CD14-positive monocyte (primary cell): Measurements from ENCODE around the gene HSPG2. TPM values are rescaled to one million over a fixed set of nuclear protein-coding genes. Genes with fewer than 3 reads are reported as not detected.
A peak's percentile ranks its signal among the peaks of the same experiment; 100 is the strongest.

ENCODE experiments used
- DNase-seq, 3 donors: peaks; one replicate each; pipeline ENCODE4 v3.0.0-alpha.2; 2011 to 2022
- H2AFZ ChIP-seq: 2 replicates; pipeline ENCODE4 v1.6.0; 2012; ENCODE audit warnings: mild to moderate bottlenecking, low read depth, low read length, inconsistent platforms; ENCODE audit not compliant: insufficient read depth, poor library complexity, severe bottlenecking
- H3K27ac ChIP-seq, 2 donors: 1 replicate in 1 of 2; 2 replicates in 1 of 2; pipeline ENCODE4 v1.5.1; 2012 to 2013; ENCODE audit warnings: low read length in 2 of 2, control low read depth in 1 of 2, inconsistent platforms in 1 of 2, low read depth in 1 of 2, mild to moderate bottlenecking in 1 of 2
- H3K27me3 ChIP-seq, 2 donors: one replicate each; pipeline versions ENCODE4 v1.6.0 to v1.6.1; 2011 to 2013; ENCODE audit warnings: low read length in 2 of 2; ENCODE audit not compliant: control insufficient read depth in 2 of 2, insufficient read depth in 2 of 2
- H3K36me3 ChIP-seq, 2 donors: replicated peaks in 1 of 2; 1 replicate in 1 of 2; 2 replicates in 1 of 2; pipeline versions ENCODE4 v1.5.1 to v1.6.1; 2012 to 2013; ENCODE audit warnings: low read length in 2 of 2, control low read depth in 1 of 2, inconsistent platforms in 1 of 2, mild to moderate bottlenecking in 1 of 2; ENCODE audit not compliant: insufficient read depth in 2 of 2, control insufficient read depth in 1 of 2
- H3K4me1 ChIP-seq, 2 donors: 1 replicate in 1 of 2; 2 replicates in 1 of 2; pipeline versions ENCODE4 v1.5.1 to v1.6.1; 2012 to 2013; ENCODE audit warnings: low read length in 2 of 2, control low read depth in 1 of 2, inconsistent platforms in 1 of 2, mild to moderate bottlenecking in 1 of 2, moderate library complexity in 1 of 2; ENCODE audit not compliant: insufficient read depth in 2 of 2, control insufficient read depth in 1 of 2
- H3K4me2 ChIP-seq: replicated peaks from 2 replicates; pipeline ENCODE3; 2012; ENCODE audit warnings: low read length, moderate library complexity, mild to moderate bottlenecking; ENCODE audit not compliant: poor library complexity, severe bottlenecking; ENCODE audit errors: extremely low read depth
- H3K4me3 ChIP-seq, 3 experiments: fragments of 200-600 bp in 1 of 3; sonication (generic) in 1 of 3; replicated peaks in 1 of 3; 1 replicate in 2 of 3; 2 replicates in 1 of 3; pipeline ENCODE4 v1.5.1; 2011 to 2013; ENCODE audit warnings: low read length in 3 of 3, mild to moderate bottlenecking in 3 of 3, control low read depth in 2 of 3, low read depth in 2 of 3, inconsistent platforms in 1 of 3, moderate library complexity in 1 of 3
- H3K79me2 ChIP-seq: 2 replicates; pipeline ENCODE4 v1.6.0; 2012; ENCODE audit warnings: mild to moderate bottlenecking, control low read depth, inconsistent platforms, low read length, moderate library complexity; ENCODE audit not compliant: insufficient read depth
- H3K9ac ChIP-seq: 2 replicates; pipeline ENCODE4 v1.6.0; 2017; ENCODE audit warnings: low read length, mild to moderate bottlenecking; ENCODE audit not compliant: insufficient read depth, poor library complexity, severe bottlenecking
- H3K9me3 ChIP-seq, 2 donors: replicated peaks in 1 of 2; 1 replicate in 1 of 2; 2 replicates in 1 of 2; pipeline versions ENCODE4 v1.5.1 to v1.6.1; 2012 to 2013; ENCODE audit warnings: low read length in 2 of 2, control low read depth in 1 of 2; ENCODE audit not compliant: control insufficient read depth in 1 of 2, insufficient read depth in 1 of 2
- H4K20me1 ChIP-seq: 2 replicates; pipeline ENCODE4 v1.6.0; 2012; ENCODE audit warnings: mild to moderate bottlenecking, low read length, control low read depth, moderate library complexity; ENCODE audit not compliant: insufficient read depth
- H3K27ac Mint-ChIP-seq, 7 donors: one replicate each; pipeline ENCODE4 v1.8.0; 2020; ENCODE audit warnings: mild to moderate bottlenecking in 7 of 7, mixed read lengths in 7 of 7, moderate library complexity in 6 of 7, inconsistent platforms in 2 of 7
- H3K27me3 Mint-ChIP-seq, 3 donors: one replicate each; pipeline ENCODE4 v1.8.0; 2021 to 2022; ENCODE audit warnings: low read depth in 3 of 3, mild to moderate bottlenecking in 3 of 3, mixed read lengths in 3 of 3, moderate library complexity in 3 of 3, inconsistent platforms in 1 of 3
- H3K36me3 Mint-ChIP-seq, 2 donors: one replicate each; pipeline ENCODE4 v1.8.0; 2020; ENCODE audit warnings: mixed read lengths in 2 of 2, inconsistent platforms in 1 of 2, mild to moderate bottlenecking in 1 of 2
- H3K4me1 Mint-ChIP-seq: one replicate; pipeline ENCODE4 v1.8.0; 2020; ENCODE audit warnings: mild to moderate bottlenecking, mixed read lengths
- H3K4me3 Mint-ChIP-seq, 2 donors: one replicate each; pipeline ENCODE4 v1.8.0; 2020; ENCODE audit warnings: mild to moderate bottlenecking in 2 of 2, mixed read lengths in 2 of 2, moderate library complexity in 1 of 2
- H3K9me3 Mint-ChIP-seq, 7 donors: one replicate each; pipeline ENCODE4 v1.8.0; 2020 to 2022; ENCODE audit warnings: mixed read lengths in 7 of 7, mild to moderate bottlenecking in 6 of 7, moderate library complexity in 6 of 7, inconsistent platforms in 2 of 7
- WGBS: methylation state at CpG from one replicate; pipeline ENCODE4 v1.1.5; 2013; ENCODE audit warnings: missing lambda C conversion rate; ENCODE audit not compliant: insufficient coverage; 5-methylcytosine and 5-hydroxymethylcytosine counted together
- intact Hi-C, 2 donors: fragments of 100-400 bp; cut with micrococcal nuclease; formaldehyde crosslinking; loops; one replicate each; pipeline versions ENCODE4 v1.15.0 to v1.15.1; 2023
- polyA plus RNA-seq, 3 donors: library from polyadenylated mRNA; depleted of rRNA in 1 of 3; unstranded in 2 of 3; stranded (reverse) in 1 of 3; fragments of 300-500 nt in 2 of 3; fragments of >200 nt in 1 of 3; fragmentation: Illumina TruSeq in 2 of 3; gene quantifications; 1 replicate in 2 of 3; 2 replicates in 1 of 3; pipeline ENCODE4 v1.2.3, GENCODE V29; 2012 to 2021
- TF ChIP-seq, protein P1 (sequence below): fragments of 200-600 bp; IDR thresholded peaks from one replicate; pipeline ENCODE4 v1.8.0; 2022; ENCODE audit warnings: antibody characterized with exemption, mild to moderate bottlenecking

HSPG2 gene
- polyA plus RNA-seq, 3 donors: 0.44 TPM; not detected in 2

DNA sequence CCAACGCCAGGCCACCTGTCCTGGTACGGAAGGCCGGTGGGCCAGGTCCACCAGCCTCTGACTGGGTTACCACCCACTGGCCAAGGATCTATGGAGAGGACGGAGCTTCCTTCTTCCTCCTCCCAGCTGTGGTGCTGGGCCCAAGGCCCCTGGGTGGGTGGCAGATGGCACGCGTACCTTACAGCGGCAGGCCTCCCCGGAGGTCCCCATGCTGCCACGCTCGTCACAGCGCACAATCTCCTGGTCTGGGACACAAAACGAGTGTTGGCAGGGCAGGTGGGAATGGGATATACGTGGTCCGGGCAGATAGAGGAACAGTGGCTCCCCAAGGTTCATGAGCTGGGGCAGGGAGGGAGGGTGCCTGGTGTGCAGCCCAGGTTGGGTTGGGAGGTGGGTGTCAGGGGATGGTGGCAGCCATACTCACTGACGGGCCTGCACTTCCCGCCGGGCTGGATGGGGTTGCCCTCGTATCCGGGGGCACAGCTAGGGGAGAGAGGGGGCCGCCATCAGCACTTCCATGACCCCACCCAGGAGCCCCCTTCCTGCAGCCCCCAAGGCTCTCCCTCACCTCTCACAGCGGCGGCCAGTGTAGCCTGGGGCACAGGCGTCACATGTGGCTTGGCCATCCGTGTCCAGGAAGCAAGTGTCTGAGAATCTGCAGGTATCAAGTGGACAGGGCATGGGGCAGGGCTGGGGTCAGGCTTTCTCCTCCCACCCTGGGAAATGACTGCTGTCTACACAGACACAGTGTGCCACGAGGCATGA, 58.9 kb downstream of the HSPG2 start:
- Histone ChIP-seq H3K36me3 (no peaks in the 10 kb centered on the region), H4K20me1 (no peaks in the 10 kb centered on the region), H3K9me3 (no peaks in the 10 kb centered on the region), H2AFZ (no peak overlapping the region), H3K4me1 (peaks cover 3 to 6% of the 10 kb centered on the region in 2 donors), H3K9ac (no peak overlapping the region), H3K27me3 (no peaks in the 10 kb centered on the region), H3K27ac (no peak overlapping the region), H3K4me2 (no peak overlapping the region), H3K4me3 (no peak overlapping the region), H3K79me2 (no peaks in the 10 kb centered on the region)
- Mint-ChIP-seq H3K4me1 (peaks cover 11% of the 10 kb centered on the region), H3K27me3 (peaks cover 1 to 3% (median 2%) of the 10 kb centered on the region in 3 donors), H3K9me3 (no peaks in the 10 kb centered on the region), H3K4me3 (no peak overlapping the region), H3K36me3 (no peaks in the 10 kb centered on the region), H3K27ac (no peak overlapping the region)
- 100% methylated on average over 18 of the region's 25 CpGs for WGBS
- intact Hi-C loops: no loop called here
- TF ChIP-seq, protein P1, sequence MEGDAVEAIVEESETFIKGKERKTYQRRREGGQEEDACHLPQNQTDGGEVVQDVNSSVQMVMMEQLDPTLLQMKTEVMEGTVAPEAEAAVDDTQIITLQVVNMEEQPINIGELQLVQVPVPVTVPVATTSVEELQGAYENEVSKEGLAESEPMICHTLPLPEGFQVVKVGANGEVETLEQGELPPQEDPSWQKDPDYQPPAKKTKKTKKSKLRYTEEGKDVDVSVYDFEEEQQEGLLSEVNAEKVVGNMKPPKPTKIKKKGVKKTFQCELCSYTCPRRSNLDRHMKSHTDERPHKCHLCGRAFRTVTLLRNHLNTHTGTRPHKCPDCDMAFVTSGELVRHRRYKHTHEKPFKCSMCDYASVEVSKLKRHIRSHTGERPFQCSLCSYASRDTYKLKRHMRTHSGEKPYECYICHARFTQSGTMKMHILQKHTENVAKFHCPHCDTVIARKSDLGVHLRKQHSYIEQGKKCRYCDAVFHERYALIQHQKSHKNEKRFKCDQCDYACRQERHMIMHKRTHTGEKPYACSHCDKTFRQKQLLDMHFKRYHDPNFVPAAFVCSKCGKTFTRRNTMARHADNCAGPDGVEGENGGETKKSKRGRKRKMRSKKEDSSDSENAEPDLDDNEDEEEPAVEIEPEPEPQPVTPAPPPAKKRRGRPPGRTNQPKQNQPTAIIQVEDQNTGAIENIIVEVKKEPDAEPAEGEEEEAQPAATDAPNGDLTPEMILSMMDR: no peak
- DNase-seq: no peak

DNA sequence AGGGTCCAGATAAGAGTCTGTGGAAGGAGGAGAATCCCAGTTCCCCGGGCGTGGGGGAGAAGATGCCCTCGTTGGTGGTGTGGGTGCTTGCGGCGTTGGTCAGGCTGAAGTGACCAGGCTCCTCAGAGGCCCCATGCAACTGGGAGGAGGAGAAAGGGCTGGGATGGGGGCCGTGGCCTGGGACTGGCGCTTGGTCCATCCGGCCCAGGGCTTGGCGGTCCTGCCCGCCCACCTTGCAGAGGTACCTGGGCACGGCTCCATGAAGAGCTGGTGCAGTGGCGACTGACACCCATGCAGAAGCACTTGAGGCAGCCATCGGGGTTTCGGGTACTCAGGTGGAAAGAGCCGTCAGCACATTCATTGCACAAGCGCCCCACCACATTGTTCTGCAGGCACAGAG, 60.8 kb downstream of the HSPG2 start:
- H3K4me3 ChIP-seq: no peak overlapping the region
- H3K4me1 ChIP-seq: no peaks in the 10 kb centered on the region
- H3K27me3 ChIP-seq: no peaks in the 10 kb centered on the region
- H3K9ac ChIP-seq: no peak overlapping the region
- intact Hi-C loops: no loop called here
- Mint-ChIP-seq H3K36me3 (no peaks in the 10 kb centered on the region), H3K27ac (peak overlapping the region in 1 of 7 donors; percentile 31), H3K27me3 (peaks cover 1 to 3% (median 2%) of the 10 kb centered on the region in 3 donors), H3K9me3 (no peaks in the 10 kb centered on the region), H3K4me1 (no peaks in the 10 kb centered on the region), H3K4me3 (no peak overlapping the region)
- no peaks in the 10 kb centered on the region for H3K79me2 ChIP-seq
- no peak overlapping the region for H3K27ac ChIP-seq
- H4K20me1 ChIP-seq: no peaks in the 10 kb centered on the region
- DNase-seq: no peak
- H3K9me3 ChIP-seq: no peaks in the 10 kb centered on the region
- H3K36me3 ChIP-seq: no peaks in the 10 kb centered on the region
- TF ChIP-seq, protein P1: no peak
- no peak overlapping the region for H3K4me2 ChIP-seq
- H2AFZ ChIP-seq: no peak overlapping the region
- whole genome bisulfite sequencing: 96% methylated on average over 16 of the region's 16 CpGs
